RKO (cell line): ENCODE results near the gene TMEM158.
A peak's percentile ranks its signal among the peaks of the same experiment; 100 is the strongest.

Source experiments
- DNase-seq: peaks from one replicate; pipeline ENCODE4 v3.0.0-alpha.2; 2016; ENCODE audit warnings: low spot score

The TMEM158 gene

DNA sequence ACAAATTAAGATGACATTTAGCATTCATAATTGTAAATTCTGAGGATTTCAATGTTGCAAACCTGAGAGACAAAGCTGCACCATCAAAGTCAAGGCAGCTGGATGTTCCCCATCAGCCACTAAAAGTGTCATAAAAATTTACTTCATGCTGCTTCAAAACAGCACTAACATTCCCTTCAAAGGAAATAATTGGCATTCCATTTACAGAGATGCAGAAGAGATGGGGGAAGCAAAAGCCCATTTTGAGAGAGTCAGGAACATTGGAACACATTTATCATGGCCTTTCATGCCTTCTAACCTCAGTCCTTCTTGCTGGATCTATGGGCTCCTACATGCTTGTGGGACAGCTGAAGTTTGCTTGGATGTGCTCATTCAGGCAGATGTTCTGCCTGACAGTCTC is 6.4 kb upstream of the TMEM158 start:
- no peak for DNase-seq

DNA sequence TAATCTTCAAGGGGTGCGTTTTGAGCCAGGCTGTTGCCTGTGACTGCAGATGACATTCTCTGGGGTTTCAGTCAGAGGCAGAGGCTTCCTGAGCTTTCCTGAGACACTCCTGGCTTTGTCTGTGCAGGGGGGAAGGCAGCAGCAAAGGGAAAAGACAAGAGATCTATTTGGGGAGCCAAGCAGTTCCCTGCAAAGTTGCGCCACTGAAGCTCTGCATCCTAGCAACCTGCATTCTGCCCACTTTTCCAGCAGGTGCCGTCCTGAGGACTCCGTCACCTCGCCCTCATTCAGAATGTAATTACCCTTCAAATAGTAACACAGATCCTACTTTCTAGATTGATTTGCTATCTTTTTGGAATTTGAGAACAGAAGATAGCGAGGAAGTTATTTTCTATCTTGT is 1.9 kb upstream of the TMEM158 start:
- DNase-seq, result no peak

DNA sequence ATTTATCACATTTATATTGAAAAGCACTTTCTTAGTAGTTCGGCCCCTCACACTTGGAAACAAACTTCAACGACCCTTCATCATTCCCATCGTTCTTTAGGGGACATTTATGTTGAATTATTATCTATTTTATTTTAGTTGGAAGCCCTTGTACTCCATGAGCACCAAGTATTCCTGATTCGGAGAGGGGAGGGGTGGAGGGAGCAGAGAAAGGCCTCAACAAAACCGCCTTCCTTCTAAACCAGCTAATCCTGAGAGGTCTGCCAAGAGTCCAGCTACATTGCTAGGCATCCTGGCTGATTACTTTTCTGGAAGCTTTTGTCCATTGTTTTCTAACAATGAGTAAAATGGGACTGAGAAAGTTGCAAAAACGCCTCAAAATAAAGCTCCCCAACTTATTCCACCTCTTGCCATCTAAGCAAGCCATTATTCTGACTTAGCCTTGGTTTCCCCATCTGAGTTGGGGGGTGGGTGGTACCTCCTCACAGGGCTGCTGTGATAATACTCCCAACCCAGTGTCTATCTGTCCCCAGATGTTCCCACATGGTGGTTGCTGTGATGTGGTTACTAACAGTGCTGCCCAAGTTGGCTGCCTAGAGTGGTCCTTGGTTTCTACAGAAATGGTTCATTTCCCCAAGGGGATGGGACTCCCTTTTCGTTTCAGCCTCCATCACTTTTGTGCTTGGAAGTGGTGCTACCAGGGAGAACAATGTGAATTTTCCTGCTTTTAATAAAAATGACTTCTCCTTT is 1.2 kb upstream of the TMEM158 start:
- DNase-seq, result no peak

DNA sequence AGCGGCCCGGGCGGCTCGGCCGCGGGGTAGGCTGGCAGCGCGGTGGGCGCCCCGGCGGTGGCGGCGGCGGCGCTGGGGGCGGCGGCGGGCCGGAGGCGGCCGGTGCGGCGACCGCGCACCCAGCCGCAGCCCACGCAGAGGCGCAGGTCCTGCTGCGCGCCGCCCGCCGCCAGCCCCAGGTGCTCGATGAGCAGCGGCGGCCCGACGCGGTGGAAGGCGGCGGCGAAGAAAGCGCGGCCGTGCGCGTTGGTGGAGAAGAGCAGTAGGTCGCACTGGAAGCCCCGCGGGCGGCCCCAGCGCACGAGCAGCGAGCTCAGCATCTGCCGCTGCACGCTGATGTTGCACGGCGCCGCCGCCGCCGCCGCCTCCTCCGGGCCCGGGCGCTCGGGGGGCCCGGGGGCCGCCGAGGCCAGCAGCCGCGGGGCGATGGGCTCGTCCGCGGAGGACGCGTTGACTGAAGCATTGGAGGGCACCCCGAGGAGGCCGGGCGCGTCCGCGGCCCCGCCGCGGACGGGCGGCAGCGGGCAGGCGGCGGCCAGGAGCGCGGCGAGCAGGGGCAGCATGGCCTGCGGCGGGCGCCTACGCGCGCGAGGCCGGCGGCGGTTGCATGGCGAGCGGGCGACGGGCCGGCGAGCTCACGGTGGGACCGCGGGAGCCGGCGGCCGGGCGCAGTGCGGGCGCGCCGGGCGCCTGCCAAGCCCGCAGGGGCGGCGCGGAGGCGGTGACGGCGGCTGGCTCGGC is 452 bp downstream of the TMEM158 start:
- peak; percentile 33 for DNase-seq

DNA sequence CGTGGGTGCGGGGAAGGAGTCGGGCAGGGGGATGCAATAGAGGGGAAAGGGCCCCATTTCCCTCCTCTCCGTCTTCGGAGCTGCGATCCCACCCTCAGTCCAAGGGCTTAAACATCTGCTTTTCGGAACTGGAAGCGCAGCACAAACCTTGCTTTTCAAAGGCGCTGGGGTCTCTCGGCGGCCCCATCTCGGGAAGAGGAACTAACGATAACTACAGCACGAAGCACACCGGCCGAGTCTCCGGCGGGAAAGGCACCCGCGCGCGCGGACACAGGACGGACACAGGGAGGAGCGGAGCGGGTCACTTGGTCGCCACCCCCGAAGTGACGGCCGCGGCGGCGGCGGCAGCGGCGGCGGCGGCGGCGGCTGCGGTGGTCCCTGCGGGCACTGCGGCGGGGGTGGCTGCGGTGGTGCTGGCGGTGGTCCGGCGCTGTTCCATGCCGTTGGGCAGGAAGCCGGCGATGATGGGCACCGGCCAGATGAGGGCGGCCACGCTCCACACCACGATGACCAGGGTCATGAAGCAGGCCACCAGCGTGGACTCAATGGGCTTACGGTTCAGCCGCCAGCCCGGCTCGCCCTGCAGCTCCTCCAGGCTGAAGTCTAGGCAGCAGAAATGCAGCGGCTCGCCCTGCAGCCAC is 1.1 kb downstream of the TMEM158 start:
- peak; percentile 86 for DNase-seq

DNA sequence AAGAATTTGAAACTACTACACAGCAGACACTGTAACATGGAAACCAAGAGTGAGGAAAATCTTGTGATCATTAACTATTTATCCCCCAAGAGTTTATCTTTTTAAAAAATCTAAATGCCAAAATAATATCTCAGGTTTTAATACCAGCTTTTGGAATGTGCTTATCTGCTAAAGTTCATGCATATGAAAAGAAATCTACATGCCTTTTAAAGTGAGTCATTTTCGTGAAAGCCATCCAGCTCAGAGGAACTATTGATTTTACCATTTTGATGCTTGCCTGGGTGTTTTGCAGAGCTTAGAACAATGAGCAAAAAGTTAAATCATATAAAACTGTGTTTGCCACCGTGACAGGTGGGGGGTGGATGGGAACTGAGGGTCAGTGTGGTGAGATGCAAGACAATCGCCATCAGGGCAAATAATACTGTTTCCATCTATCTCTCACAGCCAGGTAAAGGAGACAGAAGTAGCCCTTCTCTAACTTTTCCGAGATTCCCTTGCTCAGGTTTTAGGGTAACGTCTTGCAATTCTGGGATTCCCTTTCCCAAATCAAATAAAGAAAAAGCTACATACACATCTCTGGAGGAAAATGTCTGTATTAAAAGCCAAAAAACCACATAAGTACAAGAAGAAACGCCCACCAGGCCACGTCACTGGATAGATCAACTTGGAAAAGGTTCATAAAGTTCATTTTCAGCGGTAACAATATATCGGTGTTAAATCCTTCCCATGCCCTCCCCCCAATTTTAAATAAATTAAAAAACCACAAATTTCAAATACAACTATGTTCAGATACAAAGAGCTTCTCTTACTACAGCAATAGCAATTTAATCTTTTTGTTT is 2.0 kb downstream of the TMEM158 start:
- peak; percentile 57 for DNase-seq

DNA sequence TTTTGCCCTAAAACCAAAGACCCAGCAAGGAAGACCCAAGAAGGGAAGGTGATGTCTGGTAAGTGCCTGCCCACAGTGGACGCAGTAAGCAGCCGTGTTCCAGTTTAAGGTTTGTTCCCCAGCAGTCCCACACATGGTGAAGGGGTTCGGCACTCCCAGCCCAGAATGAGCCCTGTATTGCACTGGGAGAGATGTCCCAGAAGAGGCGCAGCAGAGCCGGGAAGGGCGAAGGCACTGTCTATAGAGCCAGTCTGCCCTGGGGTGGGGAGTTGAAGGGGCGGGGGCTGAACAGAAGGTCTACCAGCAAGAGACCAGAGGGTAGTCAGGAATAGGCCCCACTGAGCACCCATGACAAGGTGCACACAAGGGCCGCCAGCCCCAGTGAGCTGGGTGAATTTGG is 6.4 kb downstream of the TMEM158 start:
- no peak for DNase-seq

DNA sequence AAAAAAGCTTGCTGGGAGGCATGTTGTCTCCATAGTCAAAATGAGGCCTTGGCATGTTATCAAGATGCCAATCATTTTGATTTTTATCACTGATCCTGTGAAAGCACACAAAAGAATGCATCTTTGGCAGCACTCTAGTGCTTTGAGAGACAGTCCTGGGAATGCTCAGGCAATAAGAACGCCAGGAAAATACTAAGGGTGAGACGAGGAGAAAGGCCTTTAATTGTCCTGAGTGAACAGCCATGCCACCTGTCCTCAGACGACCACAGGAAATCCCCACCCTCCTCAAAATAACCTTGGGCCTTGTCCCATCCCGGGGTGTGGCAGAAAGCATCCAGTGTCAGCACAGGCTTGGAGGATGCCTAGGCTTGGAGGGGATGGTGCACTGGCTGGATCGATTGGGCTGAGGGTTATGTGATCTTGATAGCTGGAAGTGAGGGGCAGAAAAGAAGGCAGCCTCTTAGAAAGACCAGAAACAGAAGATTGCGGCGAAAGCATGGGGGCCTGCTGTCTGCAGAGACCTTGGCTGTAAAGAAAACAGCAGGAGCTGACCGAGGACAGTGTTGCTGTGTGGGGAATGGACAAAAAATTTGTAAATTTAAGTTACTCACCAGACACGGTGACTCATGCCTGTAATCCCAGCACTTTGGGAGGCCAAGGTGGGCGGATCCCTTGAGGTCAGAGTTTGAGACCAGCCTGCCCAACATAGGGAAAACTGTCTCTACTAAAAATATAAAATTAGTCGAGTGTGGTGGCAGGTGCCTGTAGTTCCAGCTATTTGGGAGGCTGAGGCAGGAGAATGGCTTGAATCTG is 7.3 kb downstream of the TMEM158 start:
- peak; percentile 71 for DNase-seq

DNA sequence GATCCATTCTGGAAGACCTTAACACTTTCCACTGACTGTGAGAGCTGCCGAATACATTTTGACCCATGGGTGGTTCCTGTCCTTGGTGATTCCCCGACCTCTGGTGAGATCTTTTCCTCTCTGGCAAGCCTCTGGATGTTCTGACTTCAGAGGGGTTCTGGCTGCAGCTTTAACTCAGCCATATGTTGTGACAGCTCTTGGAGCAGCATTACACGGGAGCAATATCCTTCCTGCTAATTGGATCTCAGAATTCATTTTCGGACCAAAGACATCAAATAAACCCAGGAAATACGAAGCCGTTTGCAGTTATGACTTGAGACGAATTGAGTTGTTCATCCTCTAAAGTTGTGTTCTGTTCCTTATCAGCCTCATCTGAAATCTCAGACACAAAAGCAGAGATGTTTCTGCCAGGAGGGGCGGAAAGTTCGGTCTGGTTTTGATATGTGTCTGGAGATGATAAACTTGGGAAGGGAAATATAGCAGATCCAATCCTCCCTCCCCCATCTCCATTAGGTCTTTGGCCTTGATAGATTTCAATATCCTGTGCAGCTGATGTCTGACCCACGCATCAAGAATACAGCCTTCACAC is 10.0 kb downstream of the TMEM158 start:
- no peak for DNase-seq

DNA sequence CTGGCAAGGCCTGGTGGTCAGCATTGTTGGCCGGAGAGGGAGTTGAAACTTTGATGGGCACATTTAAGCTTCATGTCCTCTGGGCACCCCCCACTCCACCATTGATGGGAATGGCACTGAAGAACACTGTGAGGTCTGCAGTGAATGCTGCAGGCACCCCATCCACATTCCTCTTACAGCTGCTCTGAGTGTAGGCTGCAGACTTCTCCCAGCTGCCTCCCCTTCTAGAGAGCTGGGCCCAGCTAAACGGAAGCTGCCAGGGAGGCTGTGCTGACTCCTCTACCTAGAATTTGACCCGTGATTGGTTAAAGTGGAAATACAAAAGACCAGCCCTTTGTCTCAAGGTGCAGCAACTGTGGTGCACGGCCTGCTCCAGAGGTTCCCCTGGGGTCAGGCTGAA is 10.6 kb downstream of the TMEM158 start:
- no peak for DNase-seq

DNA sequence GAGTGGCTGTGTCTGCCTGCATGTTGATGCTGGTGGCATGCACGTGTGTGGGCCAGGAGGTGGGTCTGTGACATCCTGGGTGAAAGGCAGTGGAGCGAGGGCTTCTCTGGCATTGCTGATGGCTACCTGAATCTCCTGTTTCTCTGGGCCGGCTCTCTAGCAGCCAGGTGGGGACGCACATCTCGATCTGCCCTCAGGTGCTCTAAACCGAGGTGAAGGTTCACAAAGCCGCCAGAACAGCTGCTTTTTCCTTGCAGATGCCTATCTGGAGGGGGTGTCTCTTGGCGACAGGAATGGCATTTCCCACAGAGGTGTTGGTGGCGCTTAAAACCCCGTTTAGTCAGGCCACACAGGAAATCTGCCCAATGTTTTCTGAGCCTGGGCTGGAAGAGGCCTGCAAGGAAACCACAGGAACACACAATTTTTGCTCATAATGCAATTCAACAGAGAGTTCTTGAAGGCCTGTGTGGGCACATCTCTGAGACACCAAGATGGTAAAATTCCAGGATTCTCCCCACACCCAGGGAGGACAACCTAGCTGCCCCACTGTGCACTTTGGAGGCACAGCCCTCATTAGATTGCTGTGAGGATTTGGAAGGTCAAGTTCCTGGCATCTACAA is 11.9 kb downstream of the TMEM158 start:
- no peak for DNase-seq

DNA sequence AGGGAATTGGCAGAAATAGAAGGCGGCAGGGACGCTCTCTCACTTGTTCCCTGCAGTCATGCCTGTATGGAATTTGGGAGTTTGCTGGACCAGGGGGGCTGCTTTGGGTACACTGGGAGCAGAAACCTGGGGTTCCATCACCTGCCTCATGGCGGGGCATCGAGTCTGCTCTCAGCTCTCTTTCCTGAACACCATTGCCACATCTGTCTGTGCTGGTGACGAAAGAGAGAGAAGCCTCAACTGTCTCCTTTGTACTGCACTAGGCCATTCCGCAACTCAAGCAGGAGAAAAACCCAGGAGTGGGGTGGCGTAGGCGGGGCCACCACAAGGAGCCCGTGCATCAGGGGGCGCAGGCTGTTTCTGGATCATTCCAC is 14.0 kb downstream of the TMEM158 start:
- DNase-seq, result no peak

DNA sequence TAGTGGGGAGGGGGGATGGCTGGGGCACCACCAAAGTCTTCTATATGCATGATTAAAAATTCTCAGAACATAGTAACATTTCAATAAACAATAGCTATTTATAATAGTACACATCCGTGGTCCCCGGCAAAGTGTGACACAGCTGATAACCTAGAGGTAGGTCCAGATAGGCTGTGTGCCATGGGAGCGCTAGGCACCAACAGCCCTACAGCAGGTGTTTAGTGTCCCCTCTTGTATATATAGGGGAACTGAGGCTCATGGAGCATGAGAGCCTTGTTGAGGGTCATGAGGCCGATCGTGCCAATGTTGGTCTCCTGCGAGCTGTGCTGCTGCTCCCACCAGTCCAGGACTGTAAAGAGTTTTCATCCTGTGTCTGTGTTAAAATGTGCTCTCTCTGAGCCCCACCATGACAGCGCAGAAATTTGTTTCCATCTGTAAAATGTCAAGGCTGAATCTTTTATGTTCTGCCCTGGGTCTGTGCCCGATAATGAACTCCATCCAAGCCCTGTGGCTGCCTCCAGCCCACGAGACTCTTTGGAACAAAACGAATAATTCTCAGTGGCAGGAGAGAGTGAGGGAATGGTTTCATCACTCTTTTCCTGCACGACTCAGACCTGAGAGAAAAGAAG is 14.5 kb downstream of the TMEM158 start:
- no peak for DNase-seq

DNA sequence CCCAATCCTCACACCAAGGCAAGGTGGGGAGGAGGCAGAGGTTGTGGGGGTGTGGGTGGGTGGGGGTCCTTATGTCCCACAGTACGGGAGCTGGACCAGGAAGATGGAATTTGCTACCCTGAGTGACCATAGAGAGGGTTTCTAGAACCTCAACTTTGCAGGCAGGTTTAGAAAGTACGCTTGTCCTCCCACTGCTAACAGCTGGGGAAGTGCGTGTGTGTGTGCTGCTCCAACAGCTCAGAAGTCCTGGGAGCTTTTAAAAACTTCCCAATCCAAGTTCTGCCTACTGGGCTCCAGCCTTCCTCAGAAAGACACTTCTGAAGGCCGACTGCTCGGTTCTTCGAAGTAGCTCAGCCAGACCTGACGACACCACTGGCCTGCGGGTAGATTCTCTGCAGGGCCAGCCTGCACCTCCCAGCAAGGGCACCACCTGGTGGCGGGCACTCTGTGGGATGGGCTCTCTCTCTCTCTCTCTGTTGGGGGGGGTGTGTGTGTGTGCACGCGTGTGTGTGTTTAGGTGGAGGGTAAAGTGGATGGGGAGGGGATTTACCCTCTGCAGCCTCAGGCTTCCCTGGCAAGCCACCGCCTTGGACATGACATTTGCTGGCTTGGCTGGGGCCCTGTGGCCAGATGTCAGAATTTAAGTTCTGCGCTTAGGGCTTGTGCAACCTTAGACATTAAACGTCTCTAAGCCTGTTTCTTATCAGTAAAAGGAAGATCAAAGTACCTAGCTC is 15.6 kb downstream of the TMEM158 start:
- DNase-seq, result peak; percentile 73

DNA sequence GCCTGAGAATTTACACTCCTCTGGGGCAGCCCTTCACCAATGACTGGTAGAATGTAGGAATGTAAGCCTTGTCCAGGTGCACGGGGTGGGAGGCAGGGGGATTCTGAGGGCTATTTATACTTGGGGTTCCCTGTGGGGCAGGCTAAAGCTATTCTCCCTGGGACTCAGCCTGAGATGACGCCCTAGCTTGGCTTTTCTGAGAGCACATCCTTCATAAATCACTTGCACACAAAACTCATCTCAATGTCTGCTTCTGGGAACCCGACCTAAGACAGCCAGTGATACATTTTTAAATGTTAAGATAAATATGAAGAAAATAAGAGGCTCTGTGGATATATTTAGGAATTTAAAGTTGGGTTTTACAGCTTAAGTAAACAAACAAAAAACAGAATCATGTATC is 16.6 kb downstream of the TMEM158 start:
- DNase-seq, result no peak

DNA sequence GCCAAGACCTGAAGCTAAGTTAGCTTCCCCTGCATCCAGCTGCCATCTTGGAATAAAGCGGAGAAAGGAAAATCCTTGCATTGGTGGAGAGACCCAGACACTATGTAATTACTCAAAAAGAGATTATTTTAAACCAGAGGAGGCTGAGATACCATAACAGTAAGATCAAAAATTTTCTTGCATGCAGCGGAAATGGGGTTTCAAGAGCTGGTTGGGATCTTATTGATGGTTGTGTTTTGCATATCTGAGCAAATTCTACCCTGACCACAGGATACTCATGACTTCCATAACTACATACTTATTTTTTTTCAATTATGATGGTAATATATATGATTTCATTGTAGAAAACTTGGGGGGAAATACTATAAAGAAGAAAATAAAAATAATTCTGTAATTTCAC is 17.5 kb downstream of the TMEM158 start:
- no peak for DNase-seq

DNA sequence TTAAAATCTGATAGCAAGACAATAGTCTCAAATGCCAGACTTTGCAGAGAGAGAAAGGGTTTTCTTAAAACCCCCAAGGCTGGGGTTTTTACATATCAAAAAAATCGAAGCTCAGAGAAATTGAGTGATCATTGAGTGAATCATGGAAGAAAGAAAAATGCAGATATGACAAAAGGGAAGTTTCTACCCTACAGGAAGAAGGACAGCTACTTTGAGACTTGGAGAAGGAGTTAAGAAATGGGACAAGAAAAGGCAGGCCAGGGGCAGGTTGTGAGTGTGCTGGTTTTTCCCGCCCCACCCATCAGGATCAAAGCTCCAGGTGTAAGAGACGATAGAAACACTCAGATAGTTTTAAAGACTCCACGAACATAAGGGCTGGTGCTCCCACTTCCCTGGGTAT is 18.6 kb downstream of the TMEM158 start:
- DNase-seq, result no peak

DNA sequence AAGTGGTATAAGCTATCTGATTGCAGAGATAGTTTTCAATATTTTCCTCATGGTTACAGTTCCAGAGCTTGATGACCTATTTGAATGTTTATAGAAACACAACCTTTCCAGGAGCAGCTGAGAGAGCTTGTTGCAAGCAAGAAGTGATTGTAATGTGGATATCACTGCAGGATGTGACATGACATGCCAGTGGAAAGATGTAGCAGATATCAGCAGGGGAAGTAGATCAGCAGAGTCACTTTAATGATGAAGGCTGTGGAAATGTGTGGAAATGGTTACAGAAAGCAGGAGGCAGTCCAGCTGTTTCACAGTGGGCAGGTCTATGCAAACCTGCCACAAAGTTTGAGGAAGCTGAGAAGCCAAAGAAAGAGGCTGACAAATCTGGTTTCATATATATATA is 21.0 kb downstream of the TMEM158 start:
- DNase-seq, result no peak

DNA sequence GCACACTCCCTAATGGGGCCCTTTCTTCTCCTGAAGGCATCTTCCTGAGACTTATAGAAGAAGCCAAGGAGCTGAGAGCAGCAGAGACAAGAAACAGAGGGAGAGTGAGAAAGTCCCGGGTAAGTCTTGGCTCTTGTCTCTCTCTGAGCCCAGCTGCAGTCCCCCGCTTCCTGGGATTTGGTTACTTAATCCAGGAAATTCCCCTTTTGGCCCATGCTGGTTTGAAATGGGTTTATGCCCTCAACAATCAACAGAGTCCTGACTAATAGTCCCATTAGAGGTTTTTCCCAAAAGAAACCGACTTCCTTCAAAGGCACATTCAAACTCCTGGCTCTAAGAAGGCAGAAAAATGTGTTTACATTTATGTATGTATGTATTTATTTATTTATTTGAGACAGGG is 22.0 kb downstream of the TMEM158 start:
- DNase-seq, result no peak
